Stimulated activated CD4-positive, alpha-beta T cell treated with anti-CD3 and anti-CD28 coated beads, Interleukin-4, amount 100 ng/mL, for 1 hour (primary cell): ENCODE measurements around the gene LGALS7.

ENCODE experiments used
- DNase-seq: peaks from one replicate; pipeline ENCODE4 v3.0.0-alpha.2; 2020

Gene LGALS7

GRCh38 chr19:38725469-38726283 lies 47.6 kb downstream of the LGALS7 start:
- DNase-seq = no peak

DNA sequence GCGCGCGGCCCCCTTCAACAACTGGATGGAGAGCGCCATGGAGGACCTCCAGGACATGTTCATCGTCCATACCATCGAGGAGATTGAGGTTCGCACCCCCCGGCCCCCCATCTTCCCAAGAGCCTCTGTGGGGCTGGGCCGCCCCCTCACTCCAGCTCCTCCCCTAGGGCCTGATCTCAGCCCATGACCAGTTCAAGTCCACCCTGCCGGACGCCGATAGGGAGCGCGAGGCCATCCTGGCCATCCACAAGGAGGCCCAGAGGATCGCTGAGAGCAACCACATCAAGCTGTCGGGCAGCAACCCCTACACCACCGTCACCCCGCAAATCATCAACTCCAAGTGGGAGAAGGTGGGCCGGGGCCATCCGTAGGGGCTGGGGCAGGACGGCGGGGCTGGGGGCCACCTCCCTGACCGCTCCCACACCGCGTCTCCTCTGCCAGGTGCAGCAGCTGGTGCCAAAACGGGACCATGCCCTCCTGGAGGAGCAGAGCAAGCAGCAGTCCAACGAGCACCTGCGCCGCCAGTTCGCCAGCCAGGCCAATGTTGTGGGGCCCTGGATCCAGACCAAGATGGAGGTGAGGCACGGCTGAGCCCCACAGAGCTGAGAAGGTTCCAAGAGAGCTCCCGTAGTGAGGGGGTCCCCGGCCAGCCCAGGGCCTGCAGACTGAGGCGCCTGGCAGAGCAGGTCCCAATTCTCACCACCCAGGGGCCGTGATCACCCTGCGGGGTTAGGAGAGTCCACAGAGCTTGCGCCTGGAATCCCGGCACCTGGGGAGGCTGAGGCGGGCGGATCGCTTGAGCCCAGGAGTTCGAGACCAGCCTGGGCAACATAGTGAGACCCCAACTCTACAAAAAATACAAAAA lies 49.1 kb downstream of the LGALS7 start:
- no peak for DNase-seq

- no peak for DNase-seq
Observed at GRCh38 chr19:38723606-38723965, 49.7 kb downstream of the LGALS7 start.

- DNase-seq = no peak
Observed at GRCh38 chr19:38722947-38723605, 50.2 kb downstream of the LGALS7 start.

DNA sequence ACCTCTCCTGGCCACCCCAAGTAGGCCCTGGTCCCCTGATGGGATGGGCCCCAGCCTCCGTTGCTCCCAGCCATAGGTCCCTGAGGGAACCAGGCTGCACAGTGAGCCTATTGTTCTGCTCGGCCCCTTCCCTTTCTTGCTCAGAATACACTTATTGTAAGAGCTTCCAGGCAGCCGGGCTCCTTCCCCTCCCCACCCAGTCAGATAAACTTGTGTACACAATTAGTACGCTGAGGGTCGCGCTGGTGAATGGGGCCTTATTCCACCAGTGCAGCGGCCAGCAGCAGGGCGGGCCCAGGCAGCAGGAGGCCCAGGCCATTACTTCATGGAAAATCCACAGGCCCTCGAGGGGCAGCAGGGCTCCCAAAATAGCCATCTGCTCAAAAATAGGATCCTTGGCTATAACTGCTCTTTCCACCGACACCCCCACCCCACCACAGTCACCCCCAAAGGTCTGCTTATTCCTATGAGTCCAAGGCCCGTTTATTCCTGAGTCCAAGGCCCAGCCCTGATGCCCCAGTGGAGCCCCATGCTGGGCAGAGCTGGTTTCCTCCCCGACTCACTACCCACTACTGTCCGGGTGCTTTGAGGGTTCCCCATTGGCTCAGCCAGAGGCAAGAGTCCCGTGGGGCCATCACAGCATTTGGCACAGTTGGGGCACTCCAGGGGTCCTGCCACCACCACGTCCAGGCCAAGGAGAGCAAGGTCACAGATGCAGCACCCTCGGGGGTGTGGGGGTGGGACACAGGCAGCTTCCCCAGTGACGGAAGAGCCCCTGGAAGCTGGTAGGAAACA lies 51.1 kb downstream of the LGALS7 start:
- DNase-seq = no peak

DNA sequence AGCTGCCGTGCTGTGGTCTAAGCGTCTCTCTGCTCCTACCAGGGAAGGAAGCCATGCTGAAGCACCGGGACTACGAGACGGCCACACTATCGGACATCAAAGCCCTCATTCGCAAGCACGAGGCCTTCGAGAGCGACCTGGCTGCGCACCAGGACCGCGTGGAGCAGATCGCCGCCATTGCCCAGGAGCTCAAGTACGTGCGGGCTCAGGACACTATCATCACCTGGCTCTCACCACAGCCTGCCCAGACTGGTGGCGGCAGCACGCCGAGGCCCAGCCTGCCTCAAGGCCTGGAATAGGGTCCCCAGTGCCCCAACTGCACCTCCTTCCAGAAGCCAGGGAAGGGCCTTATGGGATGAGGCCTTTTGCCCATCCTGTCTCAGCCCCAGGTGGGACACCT lies 51.8 kb downstream of the LGALS7 start:
- no peak for DNase-seq
